Stimulated activated CD8-positive, alpha-beta memory T cell treated with anti-CD3 and anti-CD28 coated beads, Interleukin-15, amount 100 ng/mL, for 1 hour (primary cell): ENCODE data around the gene ARL14EP.

ENCODE experiments used
- DNase-seq: peaks from one replicate; pipeline ENCODE4 v3.0.0-alpha.2; 2020; ENCODE audit warnings: low read depth

Gene ARL14EP

GRCh38 chr11:30326906-30327305 lies 4.0 kb downstream of the ARL14EP start:
- DNase-seq, result no peak

- no peak for DNase-seq
Observed at GRCh38 chr11:30328681-30329080, 5.8 kb downstream of the ARL14EP start.

GRCh38 chr11:30329150-30329940 lies 6.4 kb downstream of the ARL14EP start:
- no peak for DNase-seq

- no peak for DNase-seq
Observed at GRCh38 chr11:30333405-30333804, 10.5 kb downstream of the ARL14EP start.

- DNase-seq, result no peak
Observed at GRCh38 chr11:30342736-30343166, 19.8 kb downstream of the ARL14EP start.

GRCh38 chr11:30344085-30344484 lies 21.2 kb downstream of the ARL14EP start:
- no peak for DNase-seq

- DNase-seq, result no peak
Observed at GRCh38 chr11:30345644-30346043, 22.7 kb downstream of the ARL14EP start.

GRCh38 chr11:30346068-30346688 lies 23.3 kb downstream of the ARL14EP start:
- no peak for DNase-seq

GRCh38 chr11:30348035-30348434 lies 25.1 kb downstream of the ARL14EP start:
- no peak for DNase-seq

GRCh38 chr11:30349885-30350284 lies 27.0 kb downstream of the ARL14EP start:
- DNase-seq, result no peak

GRCh38 chr11:30350384-30350783 lies 27.5 kb downstream of the ARL14EP start:
- no peak for DNase-seq

GRCh38 chr11:30351061-30351460 lies 28.2 kb downstream of the ARL14EP start:
- no peak for DNase-seq

- DNase-seq, result no peak
Observed at GRCh38 chr11:30356391-30356790, 33.5 kb downstream of the ARL14EP start.

- DNase-seq, result no peak
Observed at GRCh38 chr11:30357872-30358271, 35.0 kb downstream of the ARL14EP start.

GRCh38 chr11:30358536-30358935 lies 35.6 kb downstream of the ARL14EP start:
- DNase-seq, result no peak

GRCh38 chr11:30360741-30361140 lies 37.8 kb downstream of the ARL14EP start:
- DNase-seq, result no peak

GRCh38 chr11:30364139-30364836 lies 41.4 kb downstream of the ARL14EP start:
- DNase-seq, result no peak

GRCh38 chr11:30364837-30365482 lies 42.1 kb downstream of the ARL14EP start:
- no peak for DNase-seq

- DNase-seq, result no peak
Observed at GRCh38 chr11:30365793-30366517, 43.1 kb downstream of the ARL14EP start.

- no peak for DNase-seq
Observed at GRCh38 chr11:30368394-30368793, 45.5 kb downstream of the ARL14EP start.

GRCh38 chr11:30370164-30370563 lies 47.3 kb downstream of the ARL14EP start:
- DNase-seq, result no peak

- no peak for DNase-seq
Observed at GRCh38 chr11:30377347-30377746, 54.4 kb downstream of the ARL14EP start.
